A673 (cell line): ENCODE measurements around the gene GRIN2A. TPM values are rescaled to one million over a fixed set of nuclear protein-coding genes. Genes with fewer than 3 reads are reported as not detected.

Source experiments
- BruUV-seq: library from RNA; stranded (reverse); fragments of 400-500 nt; replicated peaks from 2 replicates; lab custom pipeline; 2021; lab: Mats Ljungman, UMichigan
- CTCF ChIA-PET: fragments of 300-600 bp; sonication (Branson Sonifier 250); formaldehyde crosslinking; loops from one replicate; lab custom pipeline; 2022; ENCODE audit warnings: antibody characterized with exemption; lab: Charles Lee
- POLR2A ChIA-PET: fragments of 300-600 bp; sonication (Branson Sonifier 250); formaldehyde crosslinking; loops from one replicate; lab custom pipeline; 2022; ENCODE audit warnings: antibody characterized with exemption; ENCODE audit not compliant: low non-redundant PET; lab: Charles Lee
- DNase-seq: peaks from one replicate; pipeline ENCODE4 v3.0.0-alpha.2; 2015; ENCODE audit warnings: low spot score
- H3K27ac ChIP-seq: fragments of 200-600 bp; sonication (generic); 2 replicates; pipeline ENCODE4 v1.5.1; 2016; ENCODE audit warnings: mixed run types, low read depth, mild to moderate bottlenecking, mixed read lengths, antibody characterized with exemption, low read length; ENCODE audit not compliant: poor library complexity, severe bottlenecking
- H3K27me3 ChIP-seq: fragments of 200-600 bp; sonication (generic); replicated peaks from 2 replicates; pipeline ENCODE4 v1.6.1; 2017; ENCODE audit warnings: mixed run types, low read depth, mild to moderate bottlenecking, mixed read lengths, antibody characterized with exemption, low read length; ENCODE audit not compliant: insufficient read depth, poor library complexity
- H3K36me3 ChIP-seq: fragments of 200-600 bp; sonication (generic); 2 replicates; pipeline ENCODE4 v1.6.1; 2016; ENCODE audit warnings: mixed run types, mild to moderate bottlenecking, mixed read lengths, antibody characterized with exemption, low read length; ENCODE audit not compliant: insufficient read depth, poor library complexity, severe bottlenecking
- H3K4me1 ChIP-seq: fragments of 200-600 bp; sonication (generic); 2 replicates; pipeline ENCODE4 v1.6.1; 2017; ENCODE audit warnings: mixed run types, mild to moderate bottlenecking, mixed read lengths, antibody characterized with exemption, low read length; ENCODE audit not compliant: insufficient read depth, poor library complexity, severe bottlenecking
- H3K4me3 ChIP-seq: fragments of 200-600 bp; sonication (generic); 2 replicates; pipeline ENCODE4 v1.5.1; 2016; ENCODE audit warnings: low read depth, mixed run types, mild to moderate bottlenecking, mixed read lengths, low read length; ENCODE audit not compliant: poor library complexity, severe bottlenecking
- H3K9me3 ChIP-seq: fragments of 200-600 bp; sonication (generic); 2 replicates; pipeline ENCODE4 v1.6.1; 2016; ENCODE audit warnings: mixed run types, low read depth, mild to moderate bottlenecking, mixed read lengths, antibody characterized with exemption, low read length; ENCODE audit not compliant: poor library complexity, severe bottlenecking
- EZH2 ChIP-seq: fragments of 200-600 bp; sonication (generic); IDR thresholded peaks from 2 replicates; pipeline ENCODE4 v1.6.1; 2017; ENCODE audit warnings: borderline replicate concordance, low read depth, mild to moderate bottlenecking, mixed read lengths, antibody characterized with exemption, low read length; ENCODE audit not compliant: poor library complexity, severe bottlenecking
- intact Hi-C: fragments of 100-400 bp; cut with micrococcal nuclease; formaldehyde crosslinking; loops from one replicate; pipeline ENCODE4 v1.10.0; 2022; ENCODE audit not compliant: unreplicated experiment
- total RNA-seq: library from RNA; stranded (reverse); gene quantifications from 2 replicates; pipeline ENCODE4 v1.2.3, GENCODE V29; 2021
- TF ChIP-seq, protein P1 (sequence below): fragments of 300-800, 200-600 bp; sonication (generic); conservative IDR thresholded peaks from 2 replicates; pipeline ENCODE4 v1.5.1; 2017; ENCODE audit warnings: low read depth, mild to moderate bottlenecking, antibody characterized with exemption, low read length, moderate library complexity, mixed read lengths

Gene GRIN2A
- total RNA-seq, 1 experiment from 2014 or later = 1.2 TPM

DNA sequence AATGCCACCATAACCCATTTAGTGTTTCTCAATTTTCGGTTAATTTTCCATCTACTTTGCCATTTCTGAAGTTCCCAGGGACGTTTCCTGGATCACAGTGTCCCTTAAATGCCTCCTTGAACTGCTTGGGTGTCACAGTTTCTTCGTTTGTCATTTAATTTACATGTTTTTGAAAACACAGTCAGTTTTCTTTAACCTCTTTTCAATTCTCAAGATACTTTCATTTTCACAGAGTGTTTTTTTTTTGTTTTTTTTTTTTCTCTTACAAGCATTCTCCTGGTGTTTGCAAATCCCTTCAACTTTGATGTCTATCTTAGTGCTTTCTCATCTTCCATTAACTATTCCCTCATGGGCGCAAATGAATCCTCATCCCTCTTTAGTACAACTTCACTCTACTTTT, 283.7 kb downstream of the GRIN2A start:
- BruUV-seq = no TSS peak
- intact Hi-C loops = no loop called here
- Histone ChIP-seq H3K36me3 (no peaks in the 10 kb centered on the region), H3K27ac (no peak overlapping the region), H3K27me3 (no peaks in the 10 kb centered on the region), H3K4me3 (no peak overlapping the region), H3K9me3 (no peaks in the 10 kb centered on the region), H3K4me1 (no peaks in the 10 kb centered on the region)
- POLR2A ChIA-PET = no interaction called here
- CTCF ChIA-PET = no interaction called here
- no peak for DNase-seq
- TF ChIP-seq EZH2 = no peak
- TF ChIP-seq, protein P1, sequence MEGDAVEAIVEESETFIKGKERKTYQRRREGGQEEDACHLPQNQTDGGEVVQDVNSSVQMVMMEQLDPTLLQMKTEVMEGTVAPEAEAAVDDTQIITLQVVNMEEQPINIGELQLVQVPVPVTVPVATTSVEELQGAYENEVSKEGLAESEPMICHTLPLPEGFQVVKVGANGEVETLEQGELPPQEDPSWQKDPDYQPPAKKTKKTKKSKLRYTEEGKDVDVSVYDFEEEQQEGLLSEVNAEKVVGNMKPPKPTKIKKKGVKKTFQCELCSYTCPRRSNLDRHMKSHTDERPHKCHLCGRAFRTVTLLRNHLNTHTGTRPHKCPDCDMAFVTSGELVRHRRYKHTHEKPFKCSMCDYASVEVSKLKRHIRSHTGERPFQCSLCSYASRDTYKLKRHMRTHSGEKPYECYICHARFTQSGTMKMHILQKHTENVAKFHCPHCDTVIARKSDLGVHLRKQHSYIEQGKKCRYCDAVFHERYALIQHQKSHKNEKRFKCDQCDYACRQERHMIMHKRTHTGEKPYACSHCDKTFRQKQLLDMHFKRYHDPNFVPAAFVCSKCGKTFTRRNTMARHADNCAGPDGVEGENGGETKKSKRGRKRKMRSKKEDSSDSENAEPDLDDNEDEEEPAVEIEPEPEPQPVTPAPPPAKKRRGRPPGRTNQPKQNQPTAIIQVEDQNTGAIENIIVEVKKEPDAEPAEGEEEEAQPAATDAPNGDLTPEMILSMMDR = no peak

DNA sequence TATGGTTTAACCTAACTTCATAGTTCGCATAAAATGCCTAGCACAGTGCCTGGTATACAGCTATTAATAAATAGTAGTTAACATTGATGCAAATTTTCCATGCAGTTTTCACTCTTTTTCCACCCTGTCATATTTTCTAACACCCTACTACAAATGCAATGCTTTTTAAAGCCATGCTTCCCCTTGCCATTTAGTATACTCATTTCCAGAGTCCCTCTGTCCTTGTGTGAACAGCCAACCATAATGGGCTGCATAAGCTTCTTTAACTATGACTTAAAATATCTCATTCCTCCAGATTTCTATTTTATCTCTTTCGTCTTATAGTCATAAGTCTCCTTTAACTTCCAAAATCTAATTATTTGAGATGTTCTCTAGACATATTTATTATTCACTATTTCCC, 284.1 kb downstream of the GRIN2A start:
- intact Hi-C loops = no loop called here
- BruUV-seq = no TSS peak
- no peak for DNase-seq
- ChIA-PET CTCF (no interaction called here), POLR2A (no interaction called here)
- Histone ChIP-seq H3K4me3 (no peak overlapping the region), H3K27me3 (no peaks in the 10 kb centered on the region), H3K9me3 (no peaks in the 10 kb centered on the region), H3K4me1 (no peaks in the 10 kb centered on the region), H3K36me3 (no peaks in the 10 kb centered on the region), H3K27ac (no peak overlapping the region)
- TF ChIP-seq, protein P1 = no peak
- no peak for TF ChIP-seq EZH2

DNA sequence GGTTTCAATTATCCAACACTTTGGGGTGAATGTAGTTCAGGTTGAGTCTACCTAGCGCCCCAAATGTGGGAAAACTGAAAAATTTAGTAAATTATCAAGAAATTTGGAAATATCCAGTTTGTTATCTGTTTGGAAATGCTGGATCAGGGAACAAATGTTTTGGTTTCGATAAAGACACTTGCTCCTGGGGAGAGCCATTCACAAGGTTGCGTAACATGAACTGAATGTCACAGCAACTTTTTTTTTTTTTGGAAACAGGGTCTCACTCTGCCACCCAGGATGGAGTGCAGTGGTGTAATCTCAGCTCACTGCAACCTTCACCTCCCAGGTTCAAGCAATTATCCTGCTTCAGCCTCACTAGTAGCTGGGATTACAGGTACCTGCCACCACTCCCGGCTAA, 286.4 kb downstream of the GRIN2A start:
- CTCF ChIA-PET = no interaction called here

More for the DNA sequence above, 286.4 kb downstream of the GRIN2A start:
- no peak for TF ChIP-seq EZH2
- TF ChIP-seq, protein P1 = no peak
- BruUV-seq = no TSS peak
- Histone ChIP-seq H3K9me3 (no peaks in the 10 kb centered on the region), H3K36me3 (no peaks in the 10 kb centered on the region), H3K27ac (no peak overlapping the region), H3K4me3 (no peak overlapping the region), H3K4me1 (no peaks in the 10 kb centered on the region), H3K27me3 (no peaks in the 10 kb centered on the region)
- POLR2A ChIA-PET = no interaction called here
- intact Hi-C loops = no loop called here
- DNase-seq = no peak
